COLO668 (cell line): ENCODE measurements around the gene TSHZ1.

Source experiments
- DNase-seq: peaks from one replicate; lab custom pipeline; 2025; ENCODE audit not compliant: unreplicated experiment; lab: John Stamatoyannopoulos, UW

The TSHZ1 gene

GRCh38 chr18:75210274-75211001 is at the start of gene TSHZ1:
Gene TSHZ1 (plus strand): TSS chr18:75210797. CDS start chr18:75211877, 1,080 bp downstream.
- DNase-seq, result peak; percentile 75

GRCh38 chr18:75161256-75162028 is 49.2 kb upstream of the TSHZ1 start:
- peak; percentile 57 for DNase-seq

GRCh38 chr18:75162467-75162866 is 48.1 kb upstream of the TSHZ1 start:
- DNase-seq, result no peak

GRCh38 chr18:75162978-75163377 is 47.6 kb upstream of the TSHZ1 start:
- no peak for DNase-seq

- no peak for DNase-seq
Measured at GRCh38 chr18:75163736-75164135, 46.9 kb upstream of the TSHZ1 start.

- peak; percentile 17 for DNase-seq
Measured at GRCh38 chr18:75164479-75164878, 46.1 kb upstream of the TSHZ1 start.

GRCh38 chr18:75165926-75166325 is 44.7 kb upstream of the TSHZ1 start:
- no peak for DNase-seq

- no peak for DNase-seq
Measured at GRCh38 chr18:75167137-75167536, 43.5 kb upstream of the TSHZ1 start.

GRCh38 chr18:75167759-75168618 is 42.6 kb upstream of the TSHZ1 start:
- no peak for DNase-seq

- DNase-seq, result no peak
Measured at GRCh38 chr18:75168619-75169018, 42.0 kb upstream of the TSHZ1 start.

GRCh38 chr18:75169411-75169810 is 41.2 kb upstream of the TSHZ1 start:
- no peak for DNase-seq

- DNase-seq, result no peak
Measured at GRCh38 chr18:75170022-75170789, 40.4 kb upstream of the TSHZ1 start.

- no peak for DNase-seq
Measured at GRCh38 chr18:75170916-75171315, 39.7 kb upstream of the TSHZ1 start.

GRCh38 chr18:75172299-75173124 is 38.1 kb upstream of the TSHZ1 start:
- no peak for DNase-seq

- no peak for DNase-seq
Measured at GRCh38 chr18:75173125-75173432, 37.5 kb upstream of the TSHZ1 start.

GRCh38 chr18:75173738-75174137 is 36.9 kb upstream of the TSHZ1 start:
- DNase-seq, result no peak

GRCh38 chr18:75176849-75177248 is 33.7 kb upstream of the TSHZ1 start:
- DNase-seq, result no peak

- no peak for DNase-seq
Measured at GRCh38 chr18:75178376-75178775, 32.2 kb upstream of the TSHZ1 start.

- no peak for DNase-seq
Measured at GRCh38 chr18:75179819-75180600, 30.6 kb upstream of the TSHZ1 start.
